ENCODE results near the gene SLC7A7. TPM values are rescaled to one million over a fixed set of nuclear protein-coding genes. Genes with fewer than 3 reads are reported as not detected.
A peak's percentile ranks its signal among the peaks of the same experiment; 100 is the strongest.

The SLC7A7 gene
- total and polyA plus RNA-seq, 9 of the 15 experiments (the other 6 are each of a cell fraction or from before 2014, with no cell fraction given), result 0.07 to 0.68 (median 0.41) TPM

DNA sequence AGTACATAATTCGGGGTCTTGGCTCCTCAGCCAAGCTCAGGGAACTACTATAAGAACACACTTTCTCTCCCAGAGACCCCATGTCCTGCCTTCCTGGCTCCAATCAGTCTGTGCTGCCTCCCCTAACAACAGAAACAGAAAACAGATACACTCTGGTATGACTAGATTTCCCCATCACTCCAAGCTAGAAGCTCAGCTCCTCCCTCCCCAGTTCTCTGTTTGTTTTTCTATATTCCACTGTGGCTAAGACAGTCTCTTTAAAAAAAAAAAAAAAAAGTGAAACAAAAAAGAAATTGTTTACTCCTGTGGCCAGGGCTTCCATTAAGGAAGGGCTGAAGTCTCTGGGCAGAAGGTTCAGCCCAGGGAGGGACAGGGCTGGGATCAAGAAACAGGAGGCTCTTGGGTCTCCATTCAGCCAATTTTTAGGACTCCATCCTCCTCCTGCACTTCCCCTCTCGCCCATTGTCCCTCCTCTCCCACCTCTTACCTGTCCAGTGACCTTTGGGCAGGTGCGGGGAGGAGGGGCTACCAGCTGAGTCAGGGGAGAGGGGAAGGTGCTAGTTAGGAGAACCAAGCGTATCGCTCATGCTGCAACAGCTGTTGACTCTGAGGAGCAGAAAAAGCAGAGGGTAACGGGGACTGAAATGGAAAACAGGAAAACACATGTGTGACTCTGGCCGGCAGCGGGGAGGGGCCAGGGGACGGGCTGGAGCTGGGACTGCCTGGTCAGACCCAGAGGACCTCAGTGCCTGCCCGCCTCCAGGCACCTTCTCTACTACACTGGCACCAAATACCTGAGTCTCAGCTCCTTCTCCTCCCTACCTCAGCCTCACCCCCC is 4.1 kb upstream of the SLC7A7 start:
- no peak overlapping the region for H3K4me2 ChIP-seq (ENCODE audit: insufficient read depth, low read length)
- peaks cover 0 to 13% of the 10 kb centered on the region in 2 experiments; a peak in 3 of 5 replicates for H3K27me3 ChIP-seq (ENCODE audit: control insufficient read depth in 2 of 2, insufficient read depth in 2 of 2, low read length in 2 of 2)
- H2AFZ ChIP-seq (ENCODE audit: low read depth, low read length), result peak overlapping the region; percentile 74
- WGBS (ENCODE audit: insufficient coverage, low coverage, missing lambda C conversion rate), result 20% methylated on average over 8 of the region's 10 CpGs
- no peaks in the 10 kb centered on the region for H3K9me3 ChIP-seq (replicated peaks; ENCODE audit: control insufficient read depth, insufficient read depth, low read depth, low read length)
- no peak for ATAC-seq
- TF ChIP-seq, protein P1, sequence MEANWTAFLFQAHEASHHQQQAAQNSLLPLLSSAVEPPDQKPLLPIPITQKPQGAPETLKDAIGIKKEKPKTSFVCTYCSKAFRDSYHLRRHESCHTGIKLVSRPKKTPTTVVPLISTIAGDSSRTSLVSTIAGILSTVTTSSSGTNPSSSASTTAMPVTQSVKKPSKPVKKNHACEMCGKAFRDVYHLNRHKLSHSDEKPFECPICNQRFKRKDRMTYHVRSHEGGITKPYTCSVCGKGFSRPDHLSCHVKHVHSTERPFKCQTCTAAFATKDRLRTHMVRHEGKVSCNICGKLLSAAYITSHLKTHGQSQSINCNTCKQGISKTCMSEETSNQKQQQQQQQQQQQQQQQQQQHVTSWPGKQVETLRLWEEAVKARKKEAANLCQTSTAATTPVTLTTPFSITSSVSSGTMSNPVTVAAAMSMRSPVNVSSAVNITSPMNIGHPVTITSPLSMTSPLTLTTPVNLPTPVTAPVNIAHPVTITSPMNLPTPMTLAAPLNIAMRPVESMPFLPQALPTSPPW (CRISPR knock-in tag; IDR thresholded peaks at IDR 0.05), result 0 out of 2 replicates have a peak, but pooled peaks have one; percentile 11
- TF ChIP-seq HSF4 (CRISPR knock-in tag; IDR thresholded peaks at IDR 0.05; ENCODE audit: borderline replicate concordance), result no peak
- TF ChIP-seq CEBPB (tag; IDR thresholded peaks at IDR 0.05), result no peak
- TF ChIP-seq POU5F1 (IDR thresholded peaks at IDR 0.05; ENCODE audit: borderline replicate concordance, low read depth, low read length, partially characterized antibody), result no peak
- 0 out of 2 replicates have a peak, but pooled peaks have one; percentile 15 for TF ChIP-seq CTBP1 (IDR thresholded peaks at IDR 0.05; ENCODE audit: borderline replicate concordance)
- no peak for TF ChIP-seq NFIX (CRISPR knock-in tag; IDR thresholded peaks at IDR 0.05; ENCODE audit: low read depth)
- TF ChIP-seq RB1 (IDR thresholded peaks at IDR 0.05; ENCODE audit: low read depth), result no peak
- TF ChIP-seq HMG20A (CRISPR knock-in tag; conservative IDR thresholded peaks at IDR 0.05), result no peak
- CTCF ChIA-PET (ENCODE audit: low intra/inter-chr PET ratio), result interaction anchor here (0.6 to 1.1 kb wide), 2 partner anchors 42 to 163 kb away, joined by 3 to 5 read pairs; no protein-coding TSS in a partner anchor
- POLR2A ChIA-PET, result interaction anchor here (0.8 kb wide), 1 partner anchor 503 kb away, joined by 3 read pairs; no protein-coding TSS in a partner anchor
- BruUV-seq (replicated peaks), result no TSS peak
- peaks cover 11 to 27% of the 10 kb centered on the region in 2 experiments; a peak in 4 of 5 replicates for H3K4me1 ChIP-seq (replicated peaks in 1 of 2; ENCODE audit: control insufficient read depth in 2 of 2, insufficient read depth in 2 of 2, low read length in 2 of 2)
- no peak overlapping the region for H3K27ac ChIP-seq (ENCODE audit: extremely low read depth, low read depth, low read length)
- H3K36me3 ChIP-seq (ENCODE audit: control insufficient read depth, insufficient read depth, low read length), result no peaks in the 10 kb centered on the region
- DNase-seq (ENCODE audit: extremely low read depth in 1 of 4, low spot score in 3 of 4), result no peak
- no peak overlapping the region for H3K4me3 ChIP-seq
- H4K20me1 ChIP-seq (replicated peaks; ENCODE audit: control insufficient read depth, insufficient read depth, low read length), result no peaks in the 10 kb centered on the region
- H3K79me2 ChIP-seq (ENCODE audit: control insufficient read depth, insufficient read depth, low read length), result no peaks in the 10 kb centered on the region
- FAIRE-seq, result no peak
- intact Hi-C loops (cut with micrococcal nuclease), result no loop called here
- H3K9ac ChIP-seq (ENCODE audit: insufficient read depth in 1 of 2, low read depth in 2 of 2, low read length in 2 of 2), result peak overlapping the region in 1 of 2 experiments; percentile 5; a peak in 1 of 4 replicates
- in situ Hi-C loops (cut with MboI), result no loop called here
- H3K9me1 ChIP-seq (ENCODE audit: control insufficient read depth, insufficient read depth, low read length), result no peaks in the 10 kb centered on the region
